GM18873 (cell line): ENCODE data around the gene CDC42EP4.

ENCODE experiments used
- ATAC-seq: cut with Tn5 transposase; IDR thresholded peaks from one replicate; pipeline ENCODE4 v1.9.1; 2021; ENCODE audit warnings: mild to moderate bottlenecking, moderate library complexity, moderate number of reproducible peaks; ENCODE audit not compliant: unreplicated experiment, low FRiP score

Gene CDC42EP4

GRCh38 chr17:73262676-73263642 is 48.8 kb downstream of the CDC42EP4 start:
- no peak for ATAC-seq

- ATAC-seq = no peak
Observed at GRCh38 chr17:73261952-73262675, 49.7 kb downstream of the CDC42EP4 start.

- ATAC-seq = no peak
Observed at GRCh38 chr17:73261617-73261951, 50.2 kb downstream of the CDC42EP4 start, which contains the start of gene CPSF4L. TSS of gene CPSF4L (minus strand) at chr17:73261880. CDS start at chr17:73261818, 62 bp downstream.

- no peak for ATAC-seq
Observed at GRCh38 chr17:73257516-73257915, 54.3 kb downstream of the CDC42EP4 start.

- ATAC-seq = no peak
Observed at GRCh38 chr17:73256220-73256619, 55.6 kb downstream of the CDC42EP4 start.

GRCh38 chr17:73255671-73256181 is 56.1 kb downstream of the CDC42EP4 start:
- no peak for ATAC-seq

- no peak for ATAC-seq
Observed at GRCh38 chr17:73251871-73252270, 59.9 kb downstream of the CDC42EP4 start.

GRCh38 chr17:73250851-73251640 is 60.8 kb downstream of the CDC42EP4 start:
- ATAC-seq = no peak

- ATAC-seq = no peak
Observed at GRCh38 chr17:73249700-73250099, 62.1 kb downstream of the CDC42EP4 start.

GRCh38 chr17:73248532-73248931 is 63.3 kb downstream of the CDC42EP4 start:
- ATAC-seq = no peak

GRCh38 chr17:73247726-73248125 is 64.1 kb downstream of the CDC42EP4 start:
- ATAC-seq = no peak

GRCh38 chr17:73240561-73240960 is 71.2 kb downstream of the CDC42EP4 start:
- ATAC-seq = no peak

GRCh38 chr17:73237714-73238113 is 74.1 kb downstream of the CDC42EP4 start:
- no peak for ATAC-seq

GRCh38 chr17:73234736-73235135 is 77.1 kb downstream of the CDC42EP4 start:
- no peak for ATAC-seq
